K562 (cell line): ENCODE results near the gene INTS13.

ENCODE experiments used
- CAMTA2 ChIP-seq: fragments of 250-450 bp; sonication (Bioruptor Pico); conservative IDR thresholded peaks from 2 replicates; pipeline ENCODE4 v1.5.1; 2022
- CTCF ChIP-seq, 3 experiments: IDR thresholded peaks in 2 of 3; conservative IDR thresholded peaks in 1 of 3; 2 replicates each; pipeline ENCODE4 v1.5.1; 2011 to 2012; ENCODE audit warnings: low read length in 3 of 3, mild to moderate bottlenecking in 3 of 3, control low read depth in 2 of 3, improper control_type of control experiment in 1 of 3, inconsistent platforms in 1 of 3, low read depth in 1 of 3, mixed read lengths in 1 of 3, moderate library complexity in 1 of 3; ENCODE audit not compliant: insufficient read depth in 2 of 3
- ETS1 ChIP-seq: conservative IDR thresholded peaks from 2 replicates; pipeline ENCODE4 v1.6.1; 2011; ENCODE audit warnings: low read depth, mild to moderate bottlenecking, low read length; ENCODE audit not compliant: control insufficient read depth
- GATA2 ChIP-seq: sonication (generic); formaldehyde crosslinking; IDR thresholded peaks from 2 replicates; pipeline ENCODE4 v1.4.0; 2020; ENCODE audit warnings: mild to moderate bottlenecking, missing genetic modification reagents
- MIER1 ChIP-seq: fragments of 450-650 bp; IDR thresholded peaks from 2 replicates; pipeline ENCODE4 v1.6.1; 2016; ENCODE audit warnings: antibody characterized with exemption, mild to moderate bottlenecking, low read depth
- NFYB ChIP-seq: IDR thresholded peaks from 2 replicates; pipeline ENCODE4 v1.6.1; 2011; ENCODE audit warnings: mild to moderate bottlenecking, moderate library complexity; ENCODE audit not compliant: insufficient read length; ENCODE audit errors: extremely low read depth
- RBM22 ChIP-seq: fragments of 200-400 bp; formaldehyde crosslinking; IDR thresholded peaks from 2 replicates; pipeline ENCODE4 v1.6.1; 2018; ENCODE audit warnings: low read length, low read depth; ENCODE audit not compliant: poor library complexity, severe bottlenecking
- SMC3 ChIP-seq: conservative IDR thresholded peaks from 2 replicates; pipeline ENCODE4 v1.6.1; 2011; ENCODE audit warnings: low read depth, low read length, improper control_type of control experiment; ENCODE audit not compliant: insufficient read depth
- ZKSCAN1 ChIP-seq: fragments of 150-350 bp; IDR thresholded peaks from 2 replicates; pipeline ENCODE4 v1.6.1; 2016; ENCODE audit warnings: low read depth, low read length
- ZNF224 ChIP-seq: sonication (generic); formaldehyde crosslinking; IDR thresholded peaks from 2 replicates; pipeline ENCODE4 v1.8.0; 2022; ENCODE audit warnings: mild to moderate bottlenecking, missing genetic modification reagents
- ZSCAN29 ChIP-seq: fragments of 450-650 bp; IDR thresholded peaks from 2 replicates; pipeline ENCODE4 v1.6.1; 2017
- TF ChIP-seq, protein P1 (sequence below): sonication (generic); formaldehyde crosslinking; IDR thresholded peaks from 2 replicates; pipeline ENCODE4 v1.8.0; 2023; ENCODE audit warnings: mild to moderate bottlenecking, missing genetic modification reagents
- TF ChIP-seq, protein P2 (sequence below): fragments of 250-450 bp; sonication (Bioruptor Pico); IDR thresholded peaks from 2 replicates; pipeline ENCODE4 v1.6.1; 2021; ENCODE audit warnings: mild to moderate bottlenecking

DNA sequence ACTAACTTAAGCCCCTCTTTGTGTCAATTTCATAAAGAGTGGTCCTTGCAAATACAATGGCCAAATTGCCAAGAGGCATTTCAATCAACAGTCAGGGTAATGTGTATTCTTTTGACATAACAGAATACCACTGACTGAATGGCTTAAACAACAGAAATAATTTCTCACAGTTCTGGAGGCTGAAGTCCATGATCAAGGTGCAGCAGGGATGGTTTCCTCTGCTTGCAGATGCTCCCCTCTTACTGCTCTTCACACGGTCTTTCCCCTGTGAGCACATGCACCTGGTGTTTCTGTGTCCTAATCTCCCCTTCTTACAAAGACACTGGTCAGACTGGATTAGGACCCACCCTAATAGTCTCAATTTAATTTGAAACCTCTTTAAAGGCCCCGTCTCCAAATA, 32.4 kb upstream of the INTS13 start:
- TF ChIP-seq ETS1 (no peak), ZSCAN29 (no peak), RBM22 (no peak), MIER1 (no peak), ZNF224 (CRISPR knock-in tag) (no peak), SMC3 (no peak), NFYB (no peak), CTCF (IDR thresholded peaks at IDR 0.05 in 2 of 3, conservative IDR thresholded peaks at IDR 0.05 in 1 of 3; ENCODE audit: insufficient read depth in 2 of 3, low read depth in 1 of 3, low read length in 3 of 3) (no peak), GATA2 (no peak), CAMTA2 (CRISPR knock-in tag) (no peak), ZKSCAN1 (no peak)
- TF ChIP-seq, protein P1, sequence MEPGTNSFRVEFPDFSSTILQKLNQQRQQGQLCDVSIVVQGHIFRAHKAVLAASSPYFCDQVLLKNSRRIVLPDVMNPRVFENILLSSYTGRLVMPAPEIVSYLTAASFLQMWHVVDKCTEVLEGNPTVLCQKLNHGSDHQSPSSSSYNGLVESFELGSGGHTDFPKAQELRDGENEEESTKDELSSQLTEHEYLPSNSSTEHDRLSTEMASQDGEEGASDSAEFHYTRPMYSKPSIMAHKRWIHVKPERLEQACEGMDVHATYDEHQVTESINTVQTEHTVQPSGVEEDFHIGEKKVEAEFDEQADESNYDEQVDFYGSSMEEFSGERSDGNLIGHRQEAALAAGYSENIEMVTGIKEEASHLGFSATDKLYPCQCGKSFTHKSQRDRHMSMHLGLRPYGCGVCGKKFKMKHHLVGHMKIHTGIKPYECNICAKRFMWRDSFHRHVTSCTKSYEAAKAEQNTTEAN (CRISPR knock-in tag) = no peak
- TF ChIP-seq, protein P2, sequence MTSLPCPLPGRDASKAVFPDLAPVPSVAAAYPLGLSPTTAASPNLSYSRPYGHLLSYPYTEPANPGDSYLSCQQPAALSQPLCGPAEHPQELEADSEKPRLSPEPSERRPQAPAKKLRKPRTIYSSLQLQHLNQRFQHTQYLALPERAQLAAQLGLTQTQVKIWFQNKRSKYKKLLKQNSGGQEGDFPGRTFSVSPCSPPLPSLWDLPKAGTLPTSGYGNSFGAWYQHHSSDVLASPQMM (CRISPR knock-in tag) = no peak
